Kidney epithelial cell (primary cell): ENCODE data around the gene TBCE. TPM values are rescaled to one million over a fixed set of nuclear protein-coding genes. Genes with fewer than 3 reads are reported as not detected.
"Not testable (repeated sequence)": the region's sequence is repeated elsewhere in the genome, so short reads cannot be mapped to it uniquely, and the experiment has no call there.

Source experiments
- DNase-seq: peaks from one replicate; pipeline ENCODE4 v3.0.0-alpha.2; 2010; ENCODE audit warnings: low read depth
- H3K27me3 ChIP-seq: 2 replicates; pipeline ENCODE4 v1.6.0; 2011; ENCODE audit warnings: low read length; ENCODE audit not compliant: control insufficient read depth, insufficient read depth
- H3K36me3 ChIP-seq: 2 replicates; pipeline ENCODE4 v1.5.1; 2011; ENCODE audit warnings: low read length; ENCODE audit not compliant: control insufficient read depth, insufficient read depth
- H3K4me3 ChIP-seq: 2 replicates; pipeline ENCODE4 v1.5.1; 2011; ENCODE audit warnings: low read depth, mild to moderate bottlenecking, control low read depth, low read length
- CTCF ChIP-seq: IDR thresholded peaks from 2 replicates; pipeline ENCODE4 v1.5.1; 2011; ENCODE audit warnings: mild to moderate bottlenecking, moderate library complexity, low read length, control low read depth, inconsistent platforms; ENCODE audit not compliant: insufficient read depth, poor library complexity, severe bottlenecking
- total RNA-seq: library from RNA; depleted of rRNA; stranded (reverse); fragments of >200 nt; gene quantifications from 2 replicates; pipeline ENCODE4 v1.2.3, GENCODE V29; 2015

TBCE gene
- total RNA-seq, 1 donor from 2014 or later = 24.7 TPM

- Histone ChIP-seq H3K4me3 (no peak overlapping the region), H3K36me3 (no peaks in the 10 kb centered on the region), H3K27me3 (no peaks in the 10 kb centered on the region)
- TF ChIP-seq CTCF = no peak
- no peak for DNase-seq
Measured at GRCh38 chr1:235366286-235366685, 941 bp upstream of the TBCE start.

GRCh38 chr1:235368428-235368827 is 1.2 kb downstream of the TBCE start:
- Histone ChIP-seq H3K36me3 (no peaks in the 10 kb centered on the region), H3K4me3 (no peak overlapping the region), H3K27me3 (no peaks in the 10 kb centered on the region)
- TF ChIP-seq CTCF = no peak
- no peak for DNase-seq

GRCh38 chr1:235369802-235370201 is 2.6 kb downstream of the TBCE start:
- no peak for TF ChIP-seq CTCF
- Histone ChIP-seq H3K4me3 (no peak overlapping the region), H3K27me3 (no peaks in the 10 kb centered on the region), H3K36me3 (no peaks in the 10 kb centered on the region)
- DNase-seq = no peak

- no peak for TF ChIP-seq CTCF
- DNase-seq = no peak
- Histone ChIP-seq H3K4me3 (no peak overlapping the region), H3K36me3 (no peaks in the 10 kb centered on the region), H3K27me3 (no peaks in the 10 kb centered on the region)
Measured at GRCh38 chr1:235375919-235376605, 8.8 kb downstream of the TBCE start.

GRCh38 chr1:235378134-235378735 is 11.0 kb downstream of the TBCE start:
- not testable (repeated sequence) for H3K27me3 ChIP-seq, DNase-seq, H3K36me3 ChIP-seq, H3K4me3 ChIP-seq

- H3K27me3 ChIP-seq, DNase-seq, H3K4me3 ChIP-seq, H3K36me3 ChIP-seq: not testable (repeated sequence)
Measured at GRCh38 chr1:235381955-235382739, 14.9 kb downstream of the TBCE start.

- DNase-seq, H3K4me3 ChIP-seq, H3K36me3 ChIP-seq, H3K27me3 ChIP-seq: not testable (repeated sequence)
Measured at GRCh38 chr1:235385633-235386032, 18.4 kb downstream of the TBCE start.
